ENCODE measurements around the gene CELF1. TPM values are rescaled to one million over a fixed set of nuclear protein-coding genes. Genes with fewer than 3 reads are reported as not detected.

Gene CELF1
- total and polyA plus RNA-seq, 12 donors: 24.4 to 97.0 (median 85.5) TPM

GRCh38 chr11:47445840-47446239, 107.1 kb downstream of the CELF1 start:
- no peaks in the 10 kb centered on the region for H3K27me3 ChIP-seq
- WGBS, 2 donors: 93 to 96% methylated on average over 4 of the region's 4 CpGs
- H3K9me3 ChIP-seq: no peaks in the 10 kb centered on the region
- H3K36me3 ChIP-seq: no peaks in the 10 kb centered on the region
- peaks cover 0 to 29% (median 5%) of the 10 kb centered on the region in 9 donors for H3K4me1 ChIP-seq
- DNase-seq (no peak), ATAC-seq (no peak)
- H3K4me3 ChIP-seq: no peak overlapping the region
- TF ChIP-seq, protein P1, sequence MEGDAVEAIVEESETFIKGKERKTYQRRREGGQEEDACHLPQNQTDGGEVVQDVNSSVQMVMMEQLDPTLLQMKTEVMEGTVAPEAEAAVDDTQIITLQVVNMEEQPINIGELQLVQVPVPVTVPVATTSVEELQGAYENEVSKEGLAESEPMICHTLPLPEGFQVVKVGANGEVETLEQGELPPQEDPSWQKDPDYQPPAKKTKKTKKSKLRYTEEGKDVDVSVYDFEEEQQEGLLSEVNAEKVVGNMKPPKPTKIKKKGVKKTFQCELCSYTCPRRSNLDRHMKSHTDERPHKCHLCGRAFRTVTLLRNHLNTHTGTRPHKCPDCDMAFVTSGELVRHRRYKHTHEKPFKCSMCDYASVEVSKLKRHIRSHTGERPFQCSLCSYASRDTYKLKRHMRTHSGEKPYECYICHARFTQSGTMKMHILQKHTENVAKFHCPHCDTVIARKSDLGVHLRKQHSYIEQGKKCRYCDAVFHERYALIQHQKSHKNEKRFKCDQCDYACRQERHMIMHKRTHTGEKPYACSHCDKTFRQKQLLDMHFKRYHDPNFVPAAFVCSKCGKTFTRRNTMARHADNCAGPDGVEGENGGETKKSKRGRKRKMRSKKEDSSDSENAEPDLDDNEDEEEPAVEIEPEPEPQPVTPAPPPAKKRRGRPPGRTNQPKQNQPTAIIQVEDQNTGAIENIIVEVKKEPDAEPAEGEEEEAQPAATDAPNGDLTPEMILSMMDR (IDR thresholded peaks at IDR 0.05): no peak
- no peak overlapping the region for H3K27ac ChIP-seq
- intact Hi-C loops (cut with DNase I): loop anchor here in 1 of 10 donors (5.0 kb wide), 1 partner anchor 69 kb away; the partner anchor contains the start of gene SPI1

GRCh38 chr11:47443817-47444216, 109.1 kb downstream of the CELF1 start:
- peaks cover 0 to 22% (median 3%) of the 10 kb centered on the region in 9 donors for H3K4me1 ChIP-seq
- intact Hi-C loops (cut with DNase I): no loop called here
- TF ChIP-seq, protein P1 (IDR thresholded peaks at IDR 0.05): no peak
- ATAC-seq: no peak
- H3K27ac ChIP-seq: no peak overlapping the region
- no peaks in the 10 kb centered on the region for H3K36me3 ChIP-seq
- H3K4me3 ChIP-seq: no peak overlapping the region
- no peaks in the 10 kb centered on the region for H3K9me3 ChIP-seq
- 81 to 83% methylated on average over 3 of the region's 3 CpGs for WGBS, 2 donors
- no peak for DNase-seq
- H3K27me3 ChIP-seq: no peaks in the 10 kb centered on the region

DNA sequence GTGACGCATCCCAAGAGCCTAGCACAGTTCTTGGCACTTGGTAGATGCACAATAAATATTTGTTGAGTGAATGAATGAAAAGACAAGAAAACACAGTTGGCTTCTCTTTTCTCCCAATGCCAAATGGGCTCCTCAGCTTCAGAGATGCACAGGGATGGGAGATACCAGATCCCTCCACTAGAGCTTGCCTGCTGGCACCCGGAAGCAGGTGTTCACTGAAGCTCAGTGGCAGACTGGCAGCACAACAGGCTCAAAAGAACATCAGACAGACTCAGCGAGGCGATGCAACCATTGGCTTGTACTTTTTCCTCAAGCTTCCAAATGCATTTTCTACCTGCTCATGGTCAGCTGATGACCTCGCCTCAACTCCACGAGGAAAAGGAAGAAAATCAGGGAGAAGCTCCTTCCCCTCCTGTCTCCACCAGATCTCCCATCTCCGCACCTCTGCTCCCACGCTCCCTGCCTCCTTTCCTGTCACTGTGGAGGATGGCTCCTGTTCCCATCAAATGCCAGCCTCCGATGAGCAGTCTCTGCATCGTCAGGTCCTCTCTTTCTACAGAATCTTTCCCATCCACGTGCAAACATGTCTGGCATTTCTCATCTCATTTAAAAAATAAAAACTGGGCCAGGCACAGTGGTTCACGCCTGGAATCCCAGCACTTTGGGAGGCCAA, 109.8 kb downstream of the CELF1 start:
- Histone ChIP-seq H3K36me3 (no peaks in the 10 kb centered on the region), H3K27ac (peak overlapping the region in 4 of 10 donors; percentile 9 to 43 (median 24))
- intact Hi-C loops (cut with DNase I): no loop called here

GRCh38 chr11:47442514-47442913, 110.4 kb downstream of the CELF1 start:
- DNase-seq (peak; percentile 65 to 68), ATAC-seq (peak; percentile 74 to 93 (median 86))
- 50 to 72% methylated on average over 8 of the region's 8 CpGs for WGBS, 2 donors
- Histone ChIP-seq H3K36me3 (no peaks in the 10 kb centered on the region), H3K27ac (peak overlapping the region in 4 of 10 donors; percentile 9 to 43 (median 24)), H3K27me3 (no peaks in the 10 kb centered on the region), H3K9me3 (no peaks in the 10 kb centered on the region), H3K4me1 (peaks cover 0 to 25% (median 0%) of the 10 kb centered on the region in 9 donors), H3K4me3 (no peak overlapping the region)
- intact Hi-C loops (cut with DNase I): no loop called here
- TF ChIP-seq, protein P1 (IDR thresholded peaks at IDR 0.05): no peak

More for the DNA sequence above, 109.8 kb downstream of the CELF1 start:
- TF ChIP-seq, protein P1 (IDR thresholded peaks at IDR 0.05): no peak
- no peaks in the 10 kb centered on the region for H3K27me3 ChIP-seq
- 75 to 79% methylated on average over 12 of the region's 12 CpGs for WGBS, 2 donors
- no peak for DNase-seq
- H3K4me3 ChIP-seq: no peak overlapping the region
- H3K9me3 ChIP-seq: no peaks in the 10 kb centered on the region
- H3K4me1 ChIP-seq: peaks cover 0 to 18% (median 0%) of the 10 kb centered on the region in 9 donors
- ATAC-seq: no peak
